Bronchial epithelial cell (primary cell): ENCODE results near the gene RHBDL1. TPM values are rescaled to one million over a fixed set of nuclear protein-coding genes. Genes with fewer than 3 reads are reported as not detected.

ENCODE experiments used
- DNase-seq: peaks from one replicate; pipeline ENCODE4 v3.0.0-alpha.2; 2010; ENCODE audit warnings: low read depth
- FAIRE-seq: peaks from 2 replicates; lab custom pipeline; 2011; peaks lifted over from hg19 to GRCh38; lab: Jason Lieb, UNC
- H3K27me3 ChIP-seq: 2 replicates; pipeline ENCODE4 v1.5.1; 2011; ENCODE audit warnings: low read length; ENCODE audit not compliant: control insufficient read depth, insufficient read depth
- H3K36me3 ChIP-seq: 2 replicates; pipeline ENCODE4 v1.5.1; 2011; ENCODE audit warnings: low read length; ENCODE audit not compliant: control insufficient read depth, insufficient read depth
- H3K4me3 ChIP-seq: 2 replicates; pipeline ENCODE4 v1.5.1; 2011; ENCODE audit warnings: mild to moderate bottlenecking, low read depth, low read length, control low read depth
- total RNA-seq: library from RNA; depleted of rRNA; stranded (reverse); fragments of >200 nt; gene quantifications from 2 replicates; pipeline ENCODE4 v1.2.1, GENCODE V29; 2014
- TF ChIP-seq, protein P1 (sequence below): IDR thresholded peaks from 2 replicates; pipeline ENCODE4 v1.5.1; 2011; ENCODE audit warnings: mild to moderate bottlenecking, moderate library complexity, low read length, control low read depth, inconsistent platforms; ENCODE audit not compliant: insufficient read depth, severe bottlenecking

Gene RHBDL1
- total RNA-seq, 1 donor from 2014 or later: 14.0 TPM

DNA sequence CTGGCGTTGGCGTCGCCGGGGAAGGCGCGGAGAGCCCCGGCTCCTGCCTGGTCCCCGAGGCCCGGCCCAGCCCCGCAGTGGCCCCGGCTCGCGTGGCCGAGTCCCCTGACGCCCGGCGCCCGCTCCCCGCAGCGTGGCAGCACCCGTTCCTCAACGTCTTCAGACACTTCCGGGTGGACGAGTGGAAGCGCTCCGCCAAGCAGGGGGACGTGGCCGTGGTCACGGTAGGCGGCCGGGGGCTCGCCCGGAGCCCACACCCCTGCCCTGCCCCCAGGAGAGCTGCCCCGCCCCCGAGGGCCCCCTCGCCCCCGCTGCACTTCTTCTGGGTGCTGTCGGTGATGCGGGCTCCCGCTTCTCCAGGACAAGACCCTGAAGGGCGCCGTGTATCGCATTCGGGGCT lies 25.8 kb upstream of the RHBDL1 start:
- Histone ChIP-seq H3K4me3 (peak overlapping the region; percentile 56), H3K27me3 (no peaks in the 10 kb centered on the region), H3K36me3 (peaks cover 5% of the 10 kb centered on the region)
- TF ChIP-seq, protein P1, sequence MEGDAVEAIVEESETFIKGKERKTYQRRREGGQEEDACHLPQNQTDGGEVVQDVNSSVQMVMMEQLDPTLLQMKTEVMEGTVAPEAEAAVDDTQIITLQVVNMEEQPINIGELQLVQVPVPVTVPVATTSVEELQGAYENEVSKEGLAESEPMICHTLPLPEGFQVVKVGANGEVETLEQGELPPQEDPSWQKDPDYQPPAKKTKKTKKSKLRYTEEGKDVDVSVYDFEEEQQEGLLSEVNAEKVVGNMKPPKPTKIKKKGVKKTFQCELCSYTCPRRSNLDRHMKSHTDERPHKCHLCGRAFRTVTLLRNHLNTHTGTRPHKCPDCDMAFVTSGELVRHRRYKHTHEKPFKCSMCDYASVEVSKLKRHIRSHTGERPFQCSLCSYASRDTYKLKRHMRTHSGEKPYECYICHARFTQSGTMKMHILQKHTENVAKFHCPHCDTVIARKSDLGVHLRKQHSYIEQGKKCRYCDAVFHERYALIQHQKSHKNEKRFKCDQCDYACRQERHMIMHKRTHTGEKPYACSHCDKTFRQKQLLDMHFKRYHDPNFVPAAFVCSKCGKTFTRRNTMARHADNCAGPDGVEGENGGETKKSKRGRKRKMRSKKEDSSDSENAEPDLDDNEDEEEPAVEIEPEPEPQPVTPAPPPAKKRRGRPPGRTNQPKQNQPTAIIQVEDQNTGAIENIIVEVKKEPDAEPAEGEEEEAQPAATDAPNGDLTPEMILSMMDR: no peak
- DNase-seq: no peak
- no peak for FAIRE-seq

DNA sequence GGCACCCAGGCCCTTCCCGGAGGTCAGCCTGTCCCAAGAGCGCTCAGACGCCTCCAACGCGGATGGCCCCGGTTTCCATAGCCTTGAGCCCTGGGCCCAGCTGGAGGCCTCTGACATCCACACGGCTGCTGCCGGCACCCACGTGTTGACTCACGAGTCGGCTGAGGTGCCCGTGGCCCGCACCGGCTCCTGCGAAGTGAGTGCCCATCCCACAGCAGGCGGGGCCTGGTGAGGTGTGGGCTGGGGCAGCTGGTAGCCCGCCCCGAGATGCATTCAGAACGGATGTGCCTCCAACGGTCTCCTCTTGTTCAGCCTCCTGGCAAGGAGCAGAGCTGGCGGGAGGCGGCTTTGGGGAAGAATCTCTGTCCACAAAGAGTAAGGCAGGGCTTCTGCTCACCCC lies 23.6 kb upstream of the RHBDL1 start:
- no peak for DNase-seq
- H3K36me3 ChIP-seq: peaks cover 9% of the 10 kb centered on the region
- H3K27me3 ChIP-seq: no peaks in the 10 kb centered on the region
- FAIRE-seq: no peak
- TF ChIP-seq, protein P1: no peak
- H3K4me3 ChIP-seq: no peak overlapping the region

DNA sequence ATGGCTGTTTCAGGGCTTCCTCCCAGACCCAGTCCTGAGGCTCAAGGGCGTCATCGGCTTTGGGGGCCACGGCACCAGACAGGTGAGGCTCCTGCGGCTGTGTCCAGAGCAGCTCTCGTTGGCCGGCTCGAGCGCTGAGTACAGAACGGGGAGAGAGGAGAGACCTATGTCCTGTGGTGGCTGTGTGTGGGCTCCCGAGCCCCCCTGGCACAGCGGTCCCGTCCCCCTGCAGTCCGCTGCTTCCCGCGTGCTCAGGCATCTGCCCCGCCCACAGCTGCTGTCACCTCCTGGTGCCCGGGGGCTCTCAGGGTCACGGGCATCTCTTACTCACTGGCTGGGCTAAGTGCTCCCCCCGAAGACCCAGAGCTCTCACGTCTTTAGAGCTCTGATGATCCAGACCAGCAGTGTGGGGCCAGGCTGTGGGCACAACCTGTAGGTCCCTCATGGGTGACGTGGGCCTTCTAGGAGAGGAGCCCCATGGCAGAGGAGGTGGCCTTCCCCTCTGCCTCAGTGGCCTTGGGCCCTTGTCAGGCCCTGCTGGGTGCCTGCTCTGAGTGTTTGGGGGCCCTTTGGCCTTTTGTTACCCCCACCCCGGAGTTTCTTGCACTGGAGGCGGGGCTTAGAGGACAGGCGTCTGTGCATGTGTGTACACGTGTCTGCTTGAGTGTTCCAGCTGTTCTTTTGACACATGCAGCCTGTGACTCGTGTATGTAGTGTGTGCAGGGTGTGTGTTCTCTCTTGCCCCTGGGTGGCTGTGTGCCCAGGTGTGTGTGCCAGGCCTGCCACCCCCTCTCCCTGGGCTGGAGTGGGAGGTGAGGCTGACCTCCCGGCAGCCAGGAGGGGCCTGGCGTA lies 22.8 kb upstream of the RHBDL1 start:
- no peak for DNase-seq
- TF ChIP-seq, protein P1: no peak
- no peak for FAIRE-seq
- no peaks in the 10 kb centered on the region for H3K27me3 ChIP-seq
- peaks cover 7% of the 10 kb centered on the region for H3K36me3 ChIP-seq
- no peak overlapping the region for H3K4me3 ChIP-seq

DNA sequence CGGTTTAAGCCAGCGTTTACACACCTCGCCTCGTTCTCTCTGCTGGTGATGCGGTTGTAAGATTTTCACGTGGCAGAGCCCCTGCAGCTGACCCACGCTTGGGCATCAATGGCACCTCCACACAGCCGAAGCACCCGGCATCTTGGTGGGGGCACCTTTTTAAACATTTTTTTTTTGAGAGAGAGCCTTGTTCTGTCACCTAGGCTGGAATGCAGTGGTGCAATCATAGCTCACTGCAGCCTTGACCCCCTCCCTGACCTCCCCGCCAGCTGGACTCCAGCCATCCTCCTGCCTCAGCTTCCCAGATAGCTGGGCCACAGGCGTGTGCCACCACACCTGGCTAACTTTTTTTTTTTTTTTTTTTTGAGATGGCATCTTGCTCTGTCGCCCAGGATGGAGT lies 21.4 kb upstream of the RHBDL1 start:
- H3K4me3 ChIP-seq: no peak overlapping the region
- H3K36me3 ChIP-seq: peaks cover 10% of the 10 kb centered on the region
- TF ChIP-seq, protein P1: no peak
- no peak for DNase-seq
- H3K27me3 ChIP-seq: no peaks in the 10 kb centered on the region
- FAIRE-seq: no peak

DNA sequence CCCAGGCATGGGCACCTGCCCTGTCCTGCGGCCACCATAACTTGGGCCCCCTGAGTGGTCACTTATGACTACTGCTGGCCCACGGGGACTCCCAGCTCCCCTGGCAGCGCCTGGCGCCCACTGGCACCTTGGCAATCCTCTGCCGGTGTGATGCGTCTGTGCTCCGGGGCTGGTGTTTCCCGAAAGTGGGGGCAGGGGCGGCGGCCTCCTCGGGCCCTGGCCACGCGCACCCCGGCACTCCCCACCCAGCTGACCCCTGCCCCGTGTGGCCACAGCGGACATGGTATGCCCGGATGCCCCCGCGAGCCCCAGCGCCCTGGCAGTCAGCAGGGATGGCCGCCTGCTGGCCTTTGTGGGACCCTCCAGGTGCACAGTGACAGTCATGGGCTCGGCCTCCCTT lies 18.0 kb upstream of the RHBDL1 start:
- no peak for DNase-seq
- H3K36me3 ChIP-seq: peaks cover 12% of the 10 kb centered on the region
- TF ChIP-seq, protein P1: no peak
- no peak overlapping the region for H3K4me3 ChIP-seq
- no peaks in the 10 kb centered on the region for H3K27me3 ChIP-seq
- FAIRE-seq: no peak
